Body of pancreas (tissue), 4 donors: Measurements from ENCODE around the gene TMEM250. TPM values are rescaled to one million over a fixed set of nuclear protein-coding genes. Genes with fewer than 3 reads are reported as not detected.
"Not testable (repeated sequence)": the region's sequence is repeated elsewhere in the genome, so short reads cannot be mapped to it uniquely, and the experiment has no call there.

Source experiments
- ATAC-seq: fragments of 150-250 bp; one replicate; pipeline ENCODE4 v1.9.1; 2016
- DNase-seq, 4 donors: peaks; one replicate each; pipeline ENCODE4 v3.0.0-alpha.2; 2019
- H3K27ac ChIP-seq, 4 donors: fragments of 200-600 bp; sonication (generic); 1 replicate in 3 of 4; 2 replicates in 1 of 4; pipeline versions ENCODE4 v1.5.1 to v1.6.1; 2016 to 2019; ENCODE audit warnings: mild to moderate bottlenecking in 1 of 4, mixed read lengths in 1 of 4, moderate library complexity in 1 of 4
- H3K27me3 ChIP-seq, 2 donors: fragments of 200-600 bp; sonication (generic); one replicate each; pipeline ENCODE4 v1.6.0; 2016; ENCODE audit warnings: mild to moderate bottlenecking in 1 of 2
- H3K36me3 ChIP-seq, 2 donors: fragments of 200-600 bp; sonication (generic); replicated peaks in 1 of 2; 2 replicates each; pipeline ENCODE4 v1.5.1; 2016; ENCODE audit warnings: low read depth in 2 of 2; ENCODE audit not compliant: insufficient read depth in 1 of 2
- H3K4me1 ChIP-seq: fragments of 200-600 bp; sonication (generic); one replicate; pipeline ENCODE4 v1.6.0; 2016
- H3K4me3 ChIP-seq, 2 donors: fragments of 200-600 bp; sonication (generic); 1 replicate in 1 of 2; 2 replicates in 1 of 2; pipeline ENCODE4 v1.5.1; 2016 to 2019
- H3K9me3 ChIP-seq, 3 donors: fragments of 200-600 bp; sonication (generic); 1 replicate in 2 of 3; 2 replicates in 1 of 3; pipeline ENCODE4 v1.5.1; 2016
- POLR2A ChIP-seq, 3 donors: fragments of 450-650 bp; IDR thresholded peaks; one replicate each; pipeline ENCODE4 v1.6.1; 2016; ENCODE audit warnings: antibody characterized with exemption in 3 of 3, mild to moderate bottlenecking in 2 of 3
- WGBS, 2 donors: methylation state at CpG; one replicate each; pipeline ENCODE4 v1.1.5; 2017; 5-methylcytosine and 5-hydroxymethylcytosine counted together
- intact Hi-C: fragments of 100-400 bp; cut with DNase I; formaldehyde crosslinking; loops from one replicate; pipeline ENCODE4 v1.15.1; 2023
- total RNA-seq, 2 donors: library from RNA; depleted of rRNA; stranded (reverse); fragments of >200 nt; gene quantifications; one replicate each; pipeline ENCODE4 v1.1.0, GENCODE V29; 2016
- TF ChIP-seq, protein P1 (sequence below), 7 experiments: fragments of 450-650 bp in 4 of 7; fragments of 200-600 bp in 3 of 7; sonication (generic) in 3 of 7; IDR thresholded peaks; one replicate each; pipeline ENCODE4 v1.5.1; 2016 to 2019; ENCODE audit warnings: antibody characterized with exemption in 7 of 7

Gene TMEM250
- total RNA-seq, 2 donors from 2014 or later = 21.3 to 47.1 TPM

DNA sequence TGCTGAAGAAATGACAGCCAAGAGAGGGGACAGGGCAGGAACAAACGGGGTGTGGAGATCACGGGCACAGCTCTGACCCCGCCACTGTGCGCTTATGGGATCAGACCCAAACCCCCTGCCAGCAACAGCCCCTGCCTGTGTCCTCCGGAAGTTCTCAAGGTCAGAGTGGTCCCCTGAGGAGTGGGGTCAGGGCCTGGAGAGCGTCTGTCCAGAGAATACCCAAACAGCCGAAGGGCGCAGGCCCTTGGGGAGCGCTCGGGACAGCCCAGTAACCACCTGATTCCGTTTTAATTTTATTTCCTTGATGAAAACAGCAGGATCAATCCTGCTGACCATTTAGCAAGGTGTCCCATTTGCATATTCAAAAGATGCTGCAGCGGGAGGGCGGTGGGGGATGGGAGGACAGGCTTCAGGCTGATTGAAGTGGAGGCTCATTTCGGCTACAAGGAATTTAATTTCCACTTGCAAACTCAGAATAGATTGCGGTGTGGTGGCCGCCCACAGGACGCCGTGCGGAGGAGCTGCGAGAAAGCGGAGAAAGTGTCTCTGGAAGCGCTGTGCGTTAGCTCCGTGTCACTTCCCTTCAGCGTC, 32.6 kb upstream of the TMEM250 start:
- TF ChIP-seq, protein P1, sequence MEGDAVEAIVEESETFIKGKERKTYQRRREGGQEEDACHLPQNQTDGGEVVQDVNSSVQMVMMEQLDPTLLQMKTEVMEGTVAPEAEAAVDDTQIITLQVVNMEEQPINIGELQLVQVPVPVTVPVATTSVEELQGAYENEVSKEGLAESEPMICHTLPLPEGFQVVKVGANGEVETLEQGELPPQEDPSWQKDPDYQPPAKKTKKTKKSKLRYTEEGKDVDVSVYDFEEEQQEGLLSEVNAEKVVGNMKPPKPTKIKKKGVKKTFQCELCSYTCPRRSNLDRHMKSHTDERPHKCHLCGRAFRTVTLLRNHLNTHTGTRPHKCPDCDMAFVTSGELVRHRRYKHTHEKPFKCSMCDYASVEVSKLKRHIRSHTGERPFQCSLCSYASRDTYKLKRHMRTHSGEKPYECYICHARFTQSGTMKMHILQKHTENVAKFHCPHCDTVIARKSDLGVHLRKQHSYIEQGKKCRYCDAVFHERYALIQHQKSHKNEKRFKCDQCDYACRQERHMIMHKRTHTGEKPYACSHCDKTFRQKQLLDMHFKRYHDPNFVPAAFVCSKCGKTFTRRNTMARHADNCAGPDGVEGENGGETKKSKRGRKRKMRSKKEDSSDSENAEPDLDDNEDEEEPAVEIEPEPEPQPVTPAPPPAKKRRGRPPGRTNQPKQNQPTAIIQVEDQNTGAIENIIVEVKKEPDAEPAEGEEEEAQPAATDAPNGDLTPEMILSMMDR (IDR thresholded peaks at IDR 0.05) = no peak
- no peak for TF ChIP-seq POLR2A (IDR thresholded peaks at IDR 0.05)
- intact Hi-C loops = no loop called here
- Histone ChIP-seq H3K27me3 (no peaks in the 10 kb centered on the region), H3K36me3 (no peaks in the 10 kb centered on the region), H3K9me3 (no peaks in the 10 kb centered on the region), H3K4me3 (no peak overlapping the region), H3K27ac (no peak overlapping the region), H3K4me1 (no peaks in the 10 kb centered on the region)
- ATAC-seq = no peak
- no peak for DNase-seq
- 62 to 79% methylated on average over 19 to 25 of the region's 25 CpGs for WGBS, 2 donors

DNA sequence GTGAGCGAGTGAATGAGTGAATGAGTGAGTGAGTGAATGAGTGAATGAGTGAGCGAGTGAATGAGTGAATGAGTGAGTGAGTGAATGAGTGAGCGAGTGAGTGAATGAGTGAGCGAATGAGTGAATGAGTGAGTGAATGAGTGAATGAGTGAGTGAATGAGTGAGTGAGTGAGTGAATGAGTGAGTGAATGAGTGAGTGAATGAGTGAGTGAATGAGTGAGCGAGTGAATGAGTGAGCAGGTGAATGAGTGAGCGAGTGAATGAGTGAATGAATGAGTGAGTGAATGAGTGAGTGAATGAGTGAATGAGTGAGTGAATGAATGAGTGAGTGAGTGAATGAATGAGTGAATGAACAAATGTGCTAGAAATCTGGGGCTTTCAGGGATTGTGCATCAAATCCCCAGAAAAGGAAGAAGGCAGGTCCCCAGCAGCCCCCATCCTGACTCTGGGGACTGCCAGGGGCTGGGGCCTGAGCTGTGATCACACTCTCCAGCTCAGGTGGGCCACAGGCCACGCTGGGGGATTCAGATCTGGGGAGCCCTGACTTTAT, 32.1 kb upstream of the TMEM250 start:
- intact Hi-C loops, H3K4me1 ChIP-seq, ATAC-seq, H3K27me3 ChIP-seq, H3K9me3 ChIP-seq, H3K27ac ChIP-seq, H3K36me3 ChIP-seq, DNase-seq, H3K4me3 ChIP-seq: not testable (repeated sequence)
- 68 to 72% methylated on average over 7 of the region's 7 CpGs for WGBS, 2 donors

DNA sequence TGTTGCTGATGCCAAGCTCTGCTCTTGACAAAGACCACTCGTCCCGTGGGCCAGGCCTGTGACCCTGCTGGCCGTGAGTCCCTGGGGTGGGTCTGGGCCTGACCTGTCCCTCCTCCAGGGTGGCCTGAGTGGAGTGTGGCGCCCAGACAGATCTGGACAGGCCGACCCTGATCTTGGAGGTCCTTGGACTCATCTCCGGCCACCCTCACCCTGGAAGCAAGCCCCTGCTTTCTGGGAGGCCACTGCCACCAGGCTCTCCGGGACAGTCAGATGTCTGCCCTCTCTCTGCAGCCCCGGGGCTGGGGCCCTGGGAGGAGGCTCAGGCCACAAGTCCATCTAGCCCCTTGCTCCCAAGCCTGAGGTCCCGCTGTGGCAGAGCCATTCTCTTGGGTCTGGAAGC, 31.2 kb upstream of the TMEM250 start:
- intact Hi-C loops = no loop called here
- Histone ChIP-seq H3K36me3 (no peaks in the 10 kb centered on the region), H3K4me3 (no peak overlapping the region), H3K4me1 (no peaks in the 10 kb centered on the region), H3K9me3 (no peaks in the 10 kb centered on the region), H3K27ac (no peak overlapping the region), H3K27me3 (no peaks in the 10 kb centered on the region)
- ATAC-seq (no peak), DNase-seq (no peak)
- WGBS, 2 donors = 70 to 89% methylated on average over 2 to 8 of the region's 9 CpGs
- TF ChIP-seq, protein P1 (IDR thresholded peaks at IDR 0.05) = no peak
- no peak for TF ChIP-seq POLR2A (IDR thresholded peaks at IDR 0.05)

DNA sequence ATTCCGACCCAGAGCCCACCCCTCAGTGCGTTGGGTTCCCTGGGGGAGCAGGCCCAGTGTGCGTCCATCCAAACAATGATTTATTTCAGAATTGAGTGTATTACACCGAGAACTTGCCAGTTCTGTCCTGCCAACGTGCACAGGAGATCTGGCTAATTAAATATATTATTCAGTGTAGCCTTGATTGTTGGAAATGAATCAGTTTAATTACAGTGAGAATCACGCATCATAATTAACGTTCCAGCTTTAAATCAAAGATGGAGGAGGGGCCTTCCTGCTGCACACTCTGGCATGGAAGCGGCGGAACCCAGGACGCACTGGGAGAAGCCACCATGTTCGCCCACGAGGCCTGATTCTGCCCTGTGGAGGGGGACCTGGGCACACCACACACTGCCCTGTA, 30.7 kb upstream of the TMEM250 start:
- Histone ChIP-seq H3K9me3 (no peaks in the 10 kb centered on the region), H3K4me3 (no peak overlapping the region), H3K27ac (no peak overlapping the region), H3K27me3 (no peaks in the 10 kb centered on the region), H3K36me3 (no peaks in the 10 kb centered on the region), H3K4me1 (no peaks in the 10 kb centered on the region)
- TF ChIP-seq, protein P1 (IDR thresholded peaks at IDR 0.05) = no peak
- TF ChIP-seq POLR2A (IDR thresholded peaks at IDR 0.05) = no peak
- intact Hi-C loops = no loop called here
- ATAC-seq (no peak), DNase-seq (no peak)
- WGBS, 2 donors = 73 to 78% methylated on average over 10 to 12 of the region's 12 CpGs

DNA sequence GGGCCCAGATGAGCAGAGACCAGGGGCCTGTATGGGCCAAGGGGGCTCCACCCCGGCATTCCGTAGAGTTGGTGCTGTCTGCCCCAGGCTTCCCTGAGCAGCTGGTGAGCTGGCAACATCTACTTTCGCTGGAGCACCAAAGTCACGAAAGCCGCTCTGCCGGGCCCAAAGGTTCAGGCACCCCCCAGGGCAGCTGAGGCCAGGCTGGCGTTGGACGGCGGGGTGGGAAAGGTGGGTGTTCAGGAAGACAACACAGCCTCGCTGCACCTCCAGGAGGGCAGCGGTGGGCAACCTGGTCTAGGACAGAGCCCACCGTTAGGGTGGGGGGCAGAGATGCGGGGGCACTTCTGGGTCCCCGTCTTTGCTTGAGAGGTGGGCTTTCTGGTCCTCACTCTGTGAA, 30.1 kb upstream of the TMEM250 start:
- H3K27me3 ChIP-seq = no peaks in the 10 kb centered on the region
- 86 to 92% methylated on average over 9 to 12 of the region's 14 CpGs for WGBS, 2 donors
- no peak overlapping the region for H3K4me3 ChIP-seq
- TF ChIP-seq POLR2A (IDR thresholded peaks at IDR 0.05) = no peak
- TF ChIP-seq, protein P1 (IDR thresholded peaks at IDR 0.05) = no peak
- no peak overlapping the region for H3K27ac ChIP-seq
- H3K9me3 ChIP-seq = no peaks in the 10 kb centered on the region
- no peak for ATAC-seq
- no peak for DNase-seq
- H3K4me1 ChIP-seq = no peaks in the 10 kb centered on the region
- H3K36me3 ChIP-seq = no peaks in the 10 kb centered on the region
- intact Hi-C loops = no loop called here
